Left cardiac atrium (tissue), 4 donors: ENCODE measurements around the gene PRAMEF5. TPM values are rescaled to one million over a fixed set of nuclear protein-coding genes. Genes with fewer than 3 reads are reported as not detected.
"Not testable (repeated sequence)": the region's sequence is repeated elsewhere in the genome, so short reads cannot be mapped to it uniquely, and the experiment has no call there.

Source experiments
- ATAC-seq, 2 donors: fragments of 200-7000 bp; cut with Tn5 transposase; one replicate each; pipeline ENCODE4 v1.9.1; 2020; ENCODE audit warnings: mild to moderate bottlenecking in 2 of 2, moderate library complexity in 2 of 2
- DNase-seq: peaks from one replicate; pipeline ENCODE4 v3.0.0-alpha.2; 2020
- intact Hi-C, 2 donors: fragments of 100-400 bp; cut with DNase I; formaldehyde crosslinking; loops; one replicate each; pipeline versions ENCODE4 v1.14.1 to v1.15.1; 2022 to 2023
- long read RNA-seq: library from polyadenylated mRNA; unstranded; transcript quantifications from one replicate; pipeline ENCODE4 v2.0.0, GENCODE V29; 2021
- total RNA-seq, 2 donors: library from RNA; stranded (reverse); fragmentation: NEBNext Ultra II Directional; extraction: Animal tissue kit (Norgen Biotek cat#: 25700); gene quantifications; one replicate each; pipeline ENCODE4 v1.2.1, GENCODE V29; 2021
- donor health status: DM: no; HTN: yes; CAD: no.
- donor health status: DM: no; HTN: yes; CAD: no; lungs with severe emphysema.
- donor health status: DM: yes; HTN: yes; CAD: no.
- donor health status: Dilated cardiomyopathy.

PRAMEF5 gene
- total RNA-seq = not detected
- long read RNA-seq = 0 reads

DNA sequence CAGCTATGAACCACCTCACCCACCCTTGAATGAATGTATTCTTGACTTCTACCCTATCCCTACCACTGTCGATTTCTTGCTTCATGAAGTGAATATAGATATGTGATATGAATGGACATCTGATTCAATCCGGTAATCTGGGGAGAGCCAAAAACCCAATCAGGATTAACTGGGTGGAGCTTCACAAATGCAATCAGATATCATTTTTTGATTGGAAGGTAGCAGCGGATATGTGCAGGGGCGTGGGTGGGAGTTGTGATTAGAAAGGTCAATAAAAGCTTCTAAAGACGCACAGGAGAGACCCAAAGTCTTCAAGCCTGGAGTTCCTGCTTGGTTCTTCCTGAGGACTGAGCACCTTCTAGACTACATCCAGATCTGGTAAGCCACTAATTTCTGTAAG is at the start of gene PRAMEF5:
TSS of gene PRAMEF5 (plus strand) at position 301 of the 400 bp plus-strand sequence. CDS start 5,071 bp downstream, outside the sequence.
- DNase-seq, intact Hi-C loops, ATAC-seq: not testable (repeated sequence)

DNA sequence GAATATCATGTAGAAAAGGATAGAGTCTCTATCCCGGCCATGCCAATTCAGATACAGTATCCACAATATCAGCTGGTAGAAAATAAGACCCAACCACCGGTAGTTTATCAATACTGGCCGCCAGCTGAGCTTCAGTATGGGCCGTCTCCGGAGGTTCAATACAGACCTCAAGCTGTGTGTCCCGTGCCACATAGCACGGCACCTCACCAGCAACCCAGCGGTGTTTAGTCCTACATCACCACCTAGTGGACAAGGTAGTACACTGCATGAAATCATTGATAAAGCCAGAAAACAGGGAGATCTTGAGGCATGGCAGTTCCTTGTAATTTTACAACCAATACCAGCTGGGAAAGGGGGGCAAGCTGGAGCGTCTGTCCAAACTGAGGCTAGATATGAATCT is 45.3 kb upstream of the PRAMEF5 start:
- DNase-seq, intact Hi-C loops, ATAC-seq: not testable (repeated sequence)

DNA sequence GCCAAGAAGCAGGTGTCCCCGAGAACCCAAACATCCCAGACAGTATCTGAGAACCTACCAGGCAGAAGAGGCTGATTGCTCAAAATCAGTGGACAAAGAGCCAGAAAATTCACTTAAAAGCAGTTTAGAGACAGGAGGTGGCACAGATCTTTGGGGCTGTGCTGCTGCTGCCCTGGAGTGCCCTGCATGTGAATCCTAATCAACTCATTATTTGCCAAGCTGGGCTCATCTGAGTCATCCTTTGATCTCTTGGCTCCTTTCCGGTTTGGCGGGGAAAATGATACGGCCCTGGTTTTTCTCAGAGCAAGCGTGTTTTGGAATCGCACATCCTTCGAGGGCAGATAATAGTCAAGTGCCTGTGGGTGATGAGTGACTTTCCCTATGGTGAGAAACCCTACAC is 37.4 kb upstream of the PRAMEF5 start:
- ATAC-seq, intact Hi-C loops, DNase-seq: not testable (repeated sequence)

DNA sequence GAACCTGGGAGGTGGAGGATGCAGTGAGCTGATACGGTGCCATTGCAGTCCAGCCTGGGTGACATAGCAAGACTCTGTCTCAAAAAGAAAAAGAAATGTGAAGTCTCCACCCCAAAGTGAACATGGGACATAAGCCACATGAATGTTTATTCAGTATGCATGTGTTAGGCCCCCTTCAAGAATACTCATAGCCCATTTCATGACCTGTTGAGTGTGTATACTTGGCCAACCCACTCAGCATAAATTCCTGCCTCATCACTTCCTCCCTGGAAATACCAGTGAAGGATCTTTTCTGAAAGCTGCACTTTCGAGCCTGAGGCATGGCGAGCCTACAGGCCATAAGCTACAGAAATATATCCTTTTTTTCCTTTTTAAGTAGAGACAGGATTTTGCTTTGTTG is 34.8 kb upstream of the PRAMEF5 start:
- ATAC-seq, intact Hi-C loops, DNase-seq: not testable (repeated sequence)

DNA sequence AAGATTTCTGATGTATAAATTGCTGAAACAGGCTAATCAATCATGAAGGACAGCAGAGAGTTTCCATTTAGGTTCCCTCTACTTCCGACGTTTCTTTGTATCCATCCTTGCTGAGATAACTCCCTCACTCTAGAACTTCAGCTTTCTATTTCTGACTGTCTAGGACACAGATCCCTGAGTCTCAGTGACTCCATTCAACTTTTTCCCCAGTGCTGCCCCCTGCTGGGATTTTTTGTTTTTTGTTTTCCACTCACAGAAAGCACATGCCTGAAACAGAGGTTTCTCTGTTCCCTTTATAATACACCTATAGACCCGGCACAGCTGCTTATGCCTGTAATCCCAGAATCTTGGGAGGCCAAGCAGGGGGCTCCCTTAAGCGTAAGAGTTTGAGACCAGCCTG is 31.2 kb upstream of the PRAMEF5 start:
- DNase-seq, ATAC-seq, intact Hi-C loops: not testable (repeated sequence)

DNA sequence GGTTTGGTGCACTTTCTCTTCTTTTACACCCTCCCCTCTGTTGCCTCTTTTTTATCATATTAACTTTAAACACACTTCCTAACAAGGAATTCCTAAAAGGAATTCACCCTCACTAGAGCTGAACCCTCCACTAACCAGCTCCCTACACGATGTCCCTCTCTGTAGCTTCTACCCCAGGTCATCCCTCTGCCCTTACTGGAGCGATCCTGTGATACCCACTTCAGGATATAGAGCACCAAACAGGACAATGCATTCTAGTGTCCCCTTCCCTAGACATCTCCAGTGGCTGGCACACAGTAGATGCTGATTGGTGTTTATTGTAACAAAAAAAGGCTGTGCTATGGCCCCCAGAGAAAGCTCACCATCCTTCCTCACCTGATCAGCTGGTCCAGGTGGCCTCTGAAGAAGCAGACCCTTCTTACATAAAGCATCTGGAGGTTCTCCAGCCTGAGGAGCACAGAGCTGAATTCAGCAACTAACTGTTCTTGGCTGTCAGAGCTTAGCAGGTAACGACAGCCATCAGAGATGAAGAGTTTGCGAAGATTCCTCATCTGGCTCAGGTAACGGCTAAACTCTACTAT is 29.4 kb upstream of the PRAMEF5 start:
- no peak for DNase-seq
- no peak for ATAC-seq
- intact Hi-C loops = no loop called here

DNA sequence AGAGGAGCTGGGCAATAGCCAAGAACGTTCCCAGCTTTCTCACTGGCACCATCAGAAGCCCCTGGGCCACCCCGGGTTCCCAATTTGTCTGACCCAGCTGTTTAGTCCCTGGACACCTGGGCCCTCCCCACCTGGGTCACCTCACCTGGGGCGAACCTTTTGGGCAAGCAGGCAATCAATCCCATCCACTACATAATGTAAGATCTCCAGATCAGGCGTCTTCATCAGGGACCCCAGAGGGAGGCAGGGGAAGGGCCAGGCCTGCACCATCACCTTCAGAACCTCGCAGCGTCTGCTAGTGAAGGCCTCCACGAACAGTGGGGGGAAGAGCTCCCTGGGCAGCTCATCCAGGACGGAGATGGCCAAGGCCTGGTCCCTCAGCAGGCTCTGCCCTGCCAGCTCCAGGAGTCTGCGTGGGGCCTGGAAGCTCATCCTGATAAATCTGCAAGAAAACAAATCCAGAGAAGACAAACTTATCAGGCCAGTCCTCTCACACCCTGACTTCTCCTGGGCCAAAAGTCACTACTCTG is 28.3 kb upstream of the PRAMEF5 start, which contains the start of gene PRAMEF18:
TSS of gene PRAMEF18 (minus strand) at position 480 of the 530 bp plus-strand sequence. CDS start at position 432, 48 bp downstream.
- intact Hi-C loops, DNase-seq: not testable (repeated sequence)
- ATAC-seq = peak in 1 of 2 donors; percentile 33

DNA sequence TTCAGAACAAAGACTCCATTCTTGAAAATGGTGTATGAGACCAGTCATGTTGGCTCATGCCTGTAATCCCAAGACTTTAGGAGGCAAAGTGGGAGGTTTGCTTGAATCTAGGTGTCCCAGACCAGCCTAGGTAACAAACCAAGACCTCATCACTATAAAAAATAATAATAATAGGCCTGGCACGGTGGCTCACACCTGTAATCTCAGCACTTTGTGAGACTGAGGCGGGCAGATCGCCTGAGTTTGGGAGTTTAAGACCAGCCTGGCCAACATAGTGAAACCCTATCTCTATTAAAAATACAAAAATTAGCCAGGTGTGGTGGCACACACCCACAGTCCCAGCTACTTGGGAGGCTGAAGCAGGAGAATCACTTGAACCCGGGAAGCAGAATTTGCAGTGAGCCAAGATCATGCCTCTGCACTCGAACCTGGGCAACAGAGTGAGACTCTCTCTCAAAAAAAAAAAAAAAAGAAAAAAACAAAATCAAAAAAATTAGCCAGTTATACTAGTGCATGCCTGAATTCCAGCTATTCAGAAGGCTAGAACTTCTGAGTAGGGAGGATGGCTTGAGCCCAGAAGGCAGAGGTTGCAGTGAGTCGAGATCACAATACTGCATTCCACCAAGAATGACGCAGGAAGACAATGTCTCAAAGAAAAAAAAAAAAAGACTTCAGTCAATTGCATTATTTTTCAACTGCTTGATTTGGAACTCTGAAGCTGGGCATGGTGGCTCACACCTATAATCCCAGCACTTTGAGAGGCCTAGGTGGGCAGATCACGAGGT is 26.5 kb upstream of the PRAMEF5 start:
- ATAC-seq, DNase-seq, intact Hi-C loops: not testable (repeated sequence)

DNA sequence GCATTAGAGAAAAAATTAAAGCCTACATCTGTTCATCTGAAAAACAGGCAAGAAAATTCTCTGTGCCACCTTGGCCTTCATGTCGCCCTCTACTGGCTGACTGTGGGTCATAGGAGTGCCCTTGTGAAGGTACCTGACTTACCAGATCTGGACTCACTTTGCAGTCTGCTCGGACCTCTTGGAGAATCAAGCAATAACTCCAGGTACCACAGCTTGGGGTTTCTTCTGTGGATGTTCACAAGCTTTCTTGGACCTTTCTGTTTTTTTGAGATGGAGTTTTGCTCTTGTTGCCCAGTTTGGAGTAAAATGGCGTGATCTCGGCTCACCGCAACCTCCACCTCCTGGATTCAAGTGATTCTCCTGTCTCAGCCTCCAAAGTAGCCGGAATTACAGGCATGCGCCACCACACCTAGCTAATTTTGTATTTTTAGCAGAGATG is 25.6 kb upstream of the PRAMEF5 start:
- no peak for ATAC-seq

DNA sequence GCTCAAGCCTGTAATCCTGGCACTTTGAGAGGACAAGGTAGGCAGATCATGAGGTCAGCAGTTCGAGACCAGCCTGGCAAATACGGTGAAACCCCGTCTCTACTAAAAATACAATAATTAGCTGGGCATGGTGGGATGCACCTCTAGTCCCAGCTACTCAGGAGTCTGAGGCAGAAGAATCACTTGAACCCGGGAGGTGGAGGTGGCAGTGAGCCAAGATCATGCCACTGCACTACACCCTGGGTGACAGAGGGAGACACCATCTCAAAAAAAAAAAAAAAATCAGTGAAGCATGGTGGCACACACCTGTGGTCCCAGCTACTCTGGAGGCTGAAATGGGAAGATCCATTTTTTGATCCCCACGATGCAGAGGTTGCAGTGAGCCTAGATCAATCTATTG is 23.9 kb upstream of the PRAMEF5 start:
- DNase-seq, intact Hi-C loops, ATAC-seq: not testable (repeated sequence)

More for the DNA sequence above, 25.6 kb upstream of the PRAMEF5 start:
- intact Hi-C loops = no loop called here
- DNase-seq = no peak

DNA sequence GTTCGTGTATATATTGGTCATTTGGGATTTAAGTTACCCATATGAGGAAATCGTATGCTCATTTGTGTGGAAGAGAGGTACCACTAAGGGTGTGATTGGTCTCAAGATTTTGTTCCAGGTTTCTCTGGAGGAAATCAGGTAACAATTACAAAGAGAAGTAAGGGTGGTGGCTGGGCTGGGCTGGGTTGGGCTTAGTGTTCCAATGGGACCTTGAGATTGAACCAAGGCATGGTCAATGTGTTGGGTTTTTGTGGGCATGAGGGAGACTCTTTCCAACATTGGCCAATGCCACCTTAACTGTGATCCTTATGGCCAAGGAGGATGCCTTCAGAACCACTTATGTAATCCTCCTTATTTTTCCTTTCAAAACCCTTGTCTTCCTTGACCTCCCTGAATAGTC is 23.4 kb upstream of the PRAMEF5 start:
- intact Hi-C loops, DNase-seq, ATAC-seq: not testable (repeated sequence)

DNA sequence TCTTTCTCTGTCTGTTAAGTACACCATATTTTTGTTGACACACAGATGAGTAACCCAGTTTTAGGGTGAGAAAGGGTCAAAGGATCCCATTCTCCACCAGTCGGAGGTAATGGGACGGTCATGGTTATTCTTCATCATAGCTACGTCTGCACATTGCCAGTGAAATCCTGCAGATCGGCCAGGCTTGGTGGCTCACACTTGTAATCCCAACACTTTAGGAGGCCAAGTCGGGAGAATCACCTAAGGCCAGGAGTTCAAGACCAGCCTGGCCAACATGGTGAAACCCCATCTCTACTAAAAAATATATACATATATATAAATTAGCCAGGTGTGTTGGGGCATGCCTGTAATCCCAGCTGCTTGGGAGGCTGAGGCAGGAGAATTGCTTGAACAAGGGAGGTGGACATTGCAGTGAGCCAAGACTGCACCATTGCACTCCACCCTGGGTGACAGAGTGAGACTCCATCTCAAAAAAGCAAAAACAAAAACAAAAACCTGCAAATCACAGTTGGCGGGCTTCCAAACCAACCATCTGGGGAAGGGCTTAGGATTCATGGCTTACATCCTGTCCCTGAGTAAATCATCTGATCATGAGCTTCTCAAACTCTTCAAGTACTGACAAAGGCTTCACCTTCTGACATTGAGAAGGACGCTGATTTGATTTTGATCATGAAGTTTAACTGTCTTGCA is 22.8 kb upstream of the PRAMEF5 start:
- DNase-seq, intact Hi-C loops: not testable (repeated sequence)

DNA sequence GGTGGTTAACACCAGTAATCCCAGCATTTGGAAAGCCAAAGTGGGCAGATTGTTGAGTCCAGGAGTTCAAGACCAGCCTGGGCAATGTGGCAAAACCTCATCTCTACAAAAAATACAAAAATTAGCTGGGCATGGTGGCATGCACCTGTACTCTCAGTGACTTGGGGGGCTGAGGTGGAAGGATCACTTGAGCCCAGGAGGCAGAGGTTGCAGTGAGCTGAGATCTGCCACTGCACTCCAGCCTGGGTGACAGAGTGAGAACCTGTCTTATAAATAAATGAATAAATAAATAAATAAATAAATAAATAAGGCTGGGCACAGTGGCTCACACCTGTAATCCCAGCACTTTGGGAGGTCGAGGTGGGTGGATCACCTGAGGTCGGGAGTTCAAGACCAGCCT is 21.9 kb upstream of the PRAMEF5 start:
- intact Hi-C loops, ATAC-seq, DNase-seq: not testable (repeated sequence)

More for the DNA sequence above, 22.8 kb upstream of the PRAMEF5 start:
- ATAC-seq = not testable (repeated sequence)

DNA sequence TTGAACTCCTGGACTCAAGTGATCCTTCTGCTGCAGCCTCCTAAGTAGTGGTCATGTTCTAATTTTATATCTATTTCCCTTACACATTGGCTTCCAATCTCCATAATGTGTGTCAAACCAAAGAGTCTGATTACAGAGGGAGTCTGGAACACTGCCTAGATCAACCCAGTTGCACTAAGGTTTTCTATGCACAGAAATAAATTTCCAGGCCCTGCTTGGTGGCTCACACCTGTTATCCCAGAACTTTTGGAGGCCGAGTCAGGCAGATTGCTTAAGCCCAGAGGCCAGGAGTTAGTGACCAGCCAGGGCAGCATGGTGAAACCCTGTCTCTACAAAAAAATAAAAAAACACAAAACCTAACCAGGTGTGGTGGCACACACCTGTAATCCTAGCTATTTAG is 19.9 kb upstream of the PRAMEF5 start:
- intact Hi-C loops, DNase-seq, ATAC-seq: not testable (repeated sequence)

DNA sequence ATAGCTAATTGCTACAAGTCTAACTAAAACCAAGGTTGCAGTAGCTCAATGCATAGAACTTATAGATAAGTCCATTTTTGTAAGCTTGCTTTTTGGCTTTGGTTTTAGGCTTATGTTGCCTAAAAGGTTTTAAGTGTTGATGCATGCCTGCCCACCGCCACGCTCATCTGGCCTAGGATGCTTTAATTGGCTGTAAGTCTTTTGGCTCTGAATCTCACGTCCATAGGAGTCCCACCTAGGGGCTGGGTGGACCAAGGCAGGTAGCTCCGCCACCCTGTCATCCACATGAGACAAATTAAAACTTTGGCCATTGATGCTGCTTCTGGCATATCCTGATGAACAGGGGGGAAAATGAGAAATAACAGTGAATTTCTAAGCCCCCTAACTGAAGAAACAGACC is 16.4 kb upstream of the PRAMEF5 start:
- ATAC-seq, intact Hi-C loops: not testable (repeated sequence)

DNA sequence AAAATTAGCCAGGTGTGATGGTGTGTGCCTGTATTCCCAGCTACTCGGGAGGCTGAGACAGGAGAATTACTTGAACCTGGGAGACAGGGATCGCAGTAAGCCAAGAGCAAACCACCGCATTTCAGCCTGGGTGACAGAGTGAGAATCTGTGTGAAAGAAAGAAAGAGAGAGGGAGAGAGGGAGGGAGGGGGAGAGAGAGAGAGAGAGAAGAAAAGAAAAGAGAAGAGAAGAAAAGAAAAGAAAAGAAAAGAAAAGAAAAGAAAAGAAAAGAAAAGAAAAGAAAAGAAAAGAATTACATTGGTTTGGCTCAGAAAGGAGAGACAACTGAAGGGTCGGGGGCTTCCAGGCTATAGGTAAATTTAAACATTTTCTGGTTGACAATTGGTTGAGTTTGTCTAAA is 14.4 kb upstream of the PRAMEF5 start:
- ATAC-seq, intact Hi-C loops, DNase-seq: not testable (repeated sequence)

More for the DNA sequence above, 16.4 kb upstream of the PRAMEF5 start:
- not testable (repeated sequence) for DNase-seq

DNA sequence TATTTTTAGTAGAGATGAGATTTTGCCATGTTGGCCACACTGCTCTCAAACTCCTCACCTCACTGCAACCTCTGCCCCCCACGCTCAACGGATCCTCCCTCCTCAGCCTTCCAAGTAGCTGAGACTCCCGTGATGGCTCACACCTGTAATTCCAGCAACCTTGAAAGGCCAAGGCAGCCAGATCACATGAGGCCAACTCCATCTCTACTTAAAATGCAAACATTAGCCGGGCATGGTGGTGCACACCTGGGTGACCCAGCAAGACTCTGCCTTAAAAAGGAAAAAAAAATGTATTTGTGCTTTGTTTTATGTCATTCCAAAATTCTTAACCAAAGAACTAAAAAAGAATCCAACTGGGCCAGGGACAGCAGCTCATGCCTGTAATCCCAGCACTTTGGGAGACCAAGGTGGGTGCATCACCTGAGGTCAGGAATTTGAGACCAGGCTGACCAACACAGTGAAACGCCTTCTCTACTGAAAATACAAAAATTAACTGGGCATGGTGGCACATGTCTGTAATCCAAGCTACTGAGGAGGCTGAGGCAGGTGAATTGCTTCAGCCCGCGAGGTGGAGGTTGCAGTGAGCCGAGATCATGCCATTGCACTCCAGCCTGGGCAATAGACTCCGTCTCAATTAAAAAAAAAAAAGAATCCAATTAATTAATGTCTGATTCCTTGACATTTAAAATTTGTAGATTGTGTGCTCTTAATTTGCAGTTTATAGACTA is 10.3 kb upstream of the PRAMEF5 start:
- DNase-seq, ATAC-seq, intact Hi-C loops: not testable (repeated sequence)

DNA sequence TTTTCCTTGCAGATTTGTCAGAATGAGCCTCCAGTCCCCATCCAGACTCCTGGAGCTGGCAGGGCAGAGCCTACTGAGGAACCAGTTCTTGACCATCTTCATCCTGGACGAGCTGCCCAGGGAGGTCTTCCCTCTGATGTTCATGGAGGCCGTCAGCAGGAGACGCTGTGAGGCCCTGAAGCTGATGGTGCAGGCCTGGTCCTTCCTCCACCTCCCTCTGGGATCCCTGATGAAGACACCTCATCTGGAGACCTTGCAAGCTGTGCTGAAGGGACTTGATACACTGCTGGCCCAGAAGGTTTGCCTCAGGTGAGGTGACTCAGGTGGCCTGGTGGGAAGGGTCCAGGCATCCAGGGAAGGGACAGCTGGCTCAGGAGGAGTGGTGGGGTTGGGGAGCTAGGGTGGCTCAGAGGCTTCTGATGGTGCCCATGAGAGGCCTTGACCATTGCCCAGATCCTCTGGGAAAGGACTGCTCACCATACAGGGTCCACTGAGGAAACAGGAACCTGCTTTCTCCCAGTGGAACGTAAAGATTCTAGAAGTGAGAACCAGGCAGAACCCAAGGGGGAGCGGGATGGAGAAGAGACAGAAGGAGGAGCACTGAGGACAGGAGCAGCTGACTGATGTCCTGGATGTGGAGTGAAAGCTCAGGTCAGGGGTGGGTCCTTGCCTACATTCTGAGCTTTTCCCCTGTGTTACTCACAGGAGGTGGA is 8.0 kb upstream of the PRAMEF5 start:
- intact Hi-C loops, ATAC-seq, DNase-seq: not testable (repeated sequence)
